ENCODE data around the gene PRDM16. TPM values are rescaled to one million over a fixed set of nuclear protein-coding genes. Genes with fewer than 3 reads are reported as not detected.
A peak's percentile ranks its signal among the peaks of the same experiment; 100 is the strongest.

The PRDM16 gene
- total RNA-seq, 1 experiment from 2014 or later: 0.04 TPM

DNA sequence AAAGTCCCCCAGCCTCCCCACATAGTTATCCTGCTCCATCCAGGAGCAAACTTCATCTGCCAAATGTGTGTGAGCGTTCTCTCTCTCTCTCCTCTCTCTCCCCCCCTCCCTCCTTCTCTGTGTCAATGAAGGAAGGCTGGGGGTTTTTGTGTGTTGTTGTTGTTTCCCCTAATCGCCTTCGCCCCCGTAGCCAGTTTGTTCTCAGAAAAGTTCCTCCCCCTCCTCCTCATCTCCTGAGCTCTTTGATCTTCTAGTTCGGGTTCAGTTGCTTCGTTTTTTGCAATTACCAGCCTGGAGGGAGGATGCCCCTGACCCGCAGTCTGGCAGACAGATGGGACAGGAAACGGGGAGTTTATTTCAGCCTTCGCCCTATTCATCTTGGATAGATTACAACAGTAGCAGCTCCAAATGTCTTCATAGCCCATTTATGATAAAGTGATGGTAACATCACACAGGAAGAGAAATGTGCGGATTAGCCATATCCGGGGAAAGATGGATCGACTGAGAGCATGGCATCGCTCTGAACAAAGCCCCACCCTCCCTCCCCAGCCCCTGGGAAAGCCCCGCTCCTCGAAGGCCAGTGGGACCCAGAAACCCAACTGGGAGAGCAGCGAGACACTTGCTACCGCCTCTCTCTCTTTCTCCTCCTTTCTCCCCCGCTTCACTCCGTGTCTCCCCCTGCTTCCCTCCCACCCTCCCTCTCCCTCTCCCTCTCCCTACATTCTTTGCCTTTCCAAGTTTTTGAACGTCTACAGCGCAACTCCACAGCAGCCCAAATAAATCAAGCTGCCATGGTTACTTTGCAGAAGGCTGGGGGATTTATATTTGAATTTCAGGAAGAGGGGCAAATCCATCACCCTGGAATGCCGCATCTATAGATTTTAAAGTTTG, 245.7 kb downstream of the PRDM16 start:
- no peaks in the 10 kb centered on the region for H3K36me3 ChIP-seq (ENCODE audit: low read depth, low read length)
- H3K27ac ChIP-seq (ENCODE audit: low read length): no peak overlapping the region
- H3K9me3 ChIP-seq (ENCODE audit: low read length): no peaks in the 10 kb centered on the region
- no peak overlapping the region for H3K9ac ChIP-seq (ENCODE audit: low read length)
- TF ChIP-seq EZH2 (IDR thresholded peaks at IDR 0.05; ENCODE audit: low read length, unreplicated experiment): no peak
- TF ChIP-seq, protein P1, sequence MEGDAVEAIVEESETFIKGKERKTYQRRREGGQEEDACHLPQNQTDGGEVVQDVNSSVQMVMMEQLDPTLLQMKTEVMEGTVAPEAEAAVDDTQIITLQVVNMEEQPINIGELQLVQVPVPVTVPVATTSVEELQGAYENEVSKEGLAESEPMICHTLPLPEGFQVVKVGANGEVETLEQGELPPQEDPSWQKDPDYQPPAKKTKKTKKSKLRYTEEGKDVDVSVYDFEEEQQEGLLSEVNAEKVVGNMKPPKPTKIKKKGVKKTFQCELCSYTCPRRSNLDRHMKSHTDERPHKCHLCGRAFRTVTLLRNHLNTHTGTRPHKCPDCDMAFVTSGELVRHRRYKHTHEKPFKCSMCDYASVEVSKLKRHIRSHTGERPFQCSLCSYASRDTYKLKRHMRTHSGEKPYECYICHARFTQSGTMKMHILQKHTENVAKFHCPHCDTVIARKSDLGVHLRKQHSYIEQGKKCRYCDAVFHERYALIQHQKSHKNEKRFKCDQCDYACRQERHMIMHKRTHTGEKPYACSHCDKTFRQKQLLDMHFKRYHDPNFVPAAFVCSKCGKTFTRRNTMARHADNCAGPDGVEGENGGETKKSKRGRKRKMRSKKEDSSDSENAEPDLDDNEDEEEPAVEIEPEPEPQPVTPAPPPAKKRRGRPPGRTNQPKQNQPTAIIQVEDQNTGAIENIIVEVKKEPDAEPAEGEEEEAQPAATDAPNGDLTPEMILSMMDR (conservative IDR thresholded peaks at IDR 0.05; ENCODE audit: low read depth, low read length): no peak
- TF ChIP-seq EZH2phosphoT487 (IDR thresholded peaks at IDR 0.05; ENCODE audit: borderline replicate concordance, low read length): no peak
- H4K20me1 ChIP-seq (ENCODE audit: low read length): no peaks in the 10 kb centered on the region
- H2AFZ ChIP-seq (ENCODE audit: low read length): no peak overlapping the region
- ATAC-seq (no peak), DNase-seq (no peak)
- POLR2A ChIA-PET (ENCODE audit: unreplicated experiment): no interaction called here
- no peak overlapping the region for H3K4me2 ChIP-seq (ENCODE audit: low read length)
- no peak overlapping the region for H3K4me3 ChIP-seq (ENCODE audit: low read length)
- no TSS peak for BruUV-seq (replicated peaks)
- no peaks in the 10 kb centered on the region for H3F3A ChIP-seq (ENCODE audit: low read length, unreplicated experiment)
- intact Hi-C loops (cut with micrococcal nuclease): no loop called here
- H3K79me2 ChIP-seq (ENCODE audit: low read length): no peaks in the 10 kb centered on the region
- peaks cover 10% of the 10 kb centered on the region for H3K4me1 ChIP-seq (ENCODE audit: insufficient read depth, low read length)
- no peaks in the 10 kb centered on the region for H3K9me2 ChIP-seq (replicated peaks; ENCODE audit: low read length)
- CTCF ChIA-PET: no interaction called here
- H3K27me3 ChIP-seq (ENCODE audit: low read length): peaks cover 40% of the 10 kb centered on the region

DNA sequence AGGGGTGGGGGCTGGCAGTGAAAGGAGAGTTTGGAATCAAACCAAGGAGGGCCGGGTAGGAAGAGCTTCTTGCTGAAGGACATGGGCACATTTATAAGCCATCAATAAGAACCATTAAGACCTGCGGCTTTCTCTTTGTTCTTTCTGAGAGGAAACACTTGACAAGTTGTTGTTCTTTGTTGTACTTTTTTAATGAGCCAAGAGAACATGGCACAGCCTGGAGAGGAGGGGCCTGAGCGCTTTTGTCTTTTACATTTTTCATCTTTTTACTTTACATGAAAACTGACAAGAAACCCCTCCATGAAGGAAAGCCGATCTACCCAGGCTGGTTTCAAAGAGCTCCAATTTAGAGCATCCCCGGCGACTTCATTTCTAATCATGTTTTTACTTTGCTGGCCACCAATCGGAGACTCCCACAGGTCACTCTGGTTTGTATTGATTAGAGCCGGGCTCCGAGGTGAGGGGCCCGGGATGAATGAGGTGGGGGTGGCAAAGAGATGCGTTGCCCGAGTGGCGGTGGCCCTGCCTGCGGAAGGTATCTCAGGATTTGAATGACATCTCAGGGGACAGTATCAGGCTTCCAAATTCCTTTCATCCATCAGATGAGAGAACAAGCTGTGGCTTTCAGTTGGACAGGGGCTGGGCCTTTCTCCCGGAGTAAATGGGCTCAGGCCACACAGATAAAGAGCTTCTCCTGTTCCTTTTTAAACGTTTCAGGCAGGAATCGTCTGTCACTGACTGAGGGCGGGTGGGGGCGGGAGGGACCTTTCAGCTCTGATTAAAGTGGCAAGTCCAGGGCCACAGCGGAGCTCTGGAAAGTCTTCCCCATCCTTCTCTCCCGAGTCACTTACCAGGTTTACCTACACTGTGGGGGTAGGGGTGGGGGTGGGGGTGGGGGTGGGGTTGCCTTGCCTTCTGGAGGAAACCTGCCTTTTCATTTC, 246.7 kb downstream of the PRDM16 start:
- DNase-seq: no peak

More for the DNA sequence above, 246.7 kb downstream of the PRDM16 start:
- TF ChIP-seq, protein P1 (conservative IDR thresholded peaks at IDR 0.05; ENCODE audit: low read depth, low read length): no peak
- TF ChIP-seq EZH2phosphoT487 (IDR thresholded peaks at IDR 0.05; ENCODE audit: borderline replicate concordance, low read length): peak; percentile 76; the same call in 1 of the 2 replicates
- TF ChIP-seq EZH2 (IDR thresholded peaks at IDR 0.05; ENCODE audit: low read length, unreplicated experiment): peak; percentile 90
- Histone ChIP-seq H3K36me3 (ENCODE audit: low read depth, low read length) (no peaks in the 10 kb centered on the region), H3K4me1 (ENCODE audit: insufficient read depth, low read length) (peaks cover 10% of the 10 kb centered on the region), H3K27me3 (ENCODE audit: low read length) (peaks cover 40% of the 10 kb centered on the region), H3K27ac (ENCODE audit: low read length) (no peak overlapping the region), H3K9ac (ENCODE audit: low read length) (no peak overlapping the region), H3K9me2 (replicated peaks; ENCODE audit: low read length) (no peaks in the 10 kb centered on the region), H3K79me2 (ENCODE audit: low read length) (no peaks in the 10 kb centered on the region), H3F3A (ENCODE audit: low read length, unreplicated experiment) (no peaks in the 10 kb centered on the region), H3K9me3 (ENCODE audit: low read length) (no peaks in the 10 kb centered on the region), H3K4me2 (ENCODE audit: low read length) (no peak overlapping the region), H4K20me1 (ENCODE audit: low read length) (no peaks in the 10 kb centered on the region), H3K4me3 (ENCODE audit: low read length) (no peak overlapping the region), H2AFZ (ENCODE audit: low read length) (no peak overlapping the region)
- ATAC-seq: no peak
- no TSS peak for BruUV-seq (replicated peaks)
- ChIA-PET POLR2A (ENCODE audit: unreplicated experiment) (no interaction called here), CTCF (no interaction called here)
- intact Hi-C loops (cut with micrococcal nuclease): no loop called here
